Measurements from ENCODE around the gene MAP2K7.

The MAP2K7 gene

DNA sequence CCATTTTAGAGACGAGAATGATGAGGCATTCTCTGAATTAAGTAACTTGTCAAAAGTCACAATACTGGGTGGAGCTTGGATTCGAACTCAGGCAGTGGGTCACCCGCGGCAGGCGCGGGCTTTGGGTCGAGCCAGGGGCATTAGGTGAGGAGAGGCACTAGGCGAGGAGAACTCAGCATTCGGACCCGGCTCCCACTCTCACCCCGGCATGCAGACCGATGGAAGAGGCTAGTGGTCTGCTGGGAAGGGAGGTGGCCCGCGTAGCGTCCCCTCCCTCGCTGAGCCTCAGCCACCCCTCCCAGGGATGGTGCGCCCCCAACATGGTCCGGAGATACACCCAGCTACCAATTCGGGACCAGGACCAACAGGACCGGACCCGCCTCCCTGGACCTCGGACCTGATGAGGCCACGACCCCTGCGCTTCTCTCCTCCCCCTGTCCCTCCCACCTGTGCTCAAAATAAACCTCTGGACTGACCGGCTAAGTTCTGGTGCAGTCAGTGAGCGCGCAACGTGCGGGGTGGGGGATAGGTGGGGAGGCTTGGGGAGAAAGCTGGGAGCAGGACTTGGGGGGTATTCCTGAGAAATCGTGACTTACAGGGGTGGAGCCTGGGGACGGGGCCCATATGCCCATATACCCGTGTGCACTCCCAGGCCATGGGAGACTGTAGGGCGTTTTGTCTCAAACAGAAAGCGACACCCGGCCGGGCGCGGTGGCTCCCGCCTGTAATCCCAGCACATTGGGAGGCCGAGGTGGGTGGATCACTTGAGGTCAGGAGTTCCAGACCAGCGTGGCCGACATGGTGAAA, 15.1 kb downstream of the MAP2K7 start:
- DNase-seq (ENCODE audit: low spot score) (no peak), FAIRE-seq (no peak)

DNA sequence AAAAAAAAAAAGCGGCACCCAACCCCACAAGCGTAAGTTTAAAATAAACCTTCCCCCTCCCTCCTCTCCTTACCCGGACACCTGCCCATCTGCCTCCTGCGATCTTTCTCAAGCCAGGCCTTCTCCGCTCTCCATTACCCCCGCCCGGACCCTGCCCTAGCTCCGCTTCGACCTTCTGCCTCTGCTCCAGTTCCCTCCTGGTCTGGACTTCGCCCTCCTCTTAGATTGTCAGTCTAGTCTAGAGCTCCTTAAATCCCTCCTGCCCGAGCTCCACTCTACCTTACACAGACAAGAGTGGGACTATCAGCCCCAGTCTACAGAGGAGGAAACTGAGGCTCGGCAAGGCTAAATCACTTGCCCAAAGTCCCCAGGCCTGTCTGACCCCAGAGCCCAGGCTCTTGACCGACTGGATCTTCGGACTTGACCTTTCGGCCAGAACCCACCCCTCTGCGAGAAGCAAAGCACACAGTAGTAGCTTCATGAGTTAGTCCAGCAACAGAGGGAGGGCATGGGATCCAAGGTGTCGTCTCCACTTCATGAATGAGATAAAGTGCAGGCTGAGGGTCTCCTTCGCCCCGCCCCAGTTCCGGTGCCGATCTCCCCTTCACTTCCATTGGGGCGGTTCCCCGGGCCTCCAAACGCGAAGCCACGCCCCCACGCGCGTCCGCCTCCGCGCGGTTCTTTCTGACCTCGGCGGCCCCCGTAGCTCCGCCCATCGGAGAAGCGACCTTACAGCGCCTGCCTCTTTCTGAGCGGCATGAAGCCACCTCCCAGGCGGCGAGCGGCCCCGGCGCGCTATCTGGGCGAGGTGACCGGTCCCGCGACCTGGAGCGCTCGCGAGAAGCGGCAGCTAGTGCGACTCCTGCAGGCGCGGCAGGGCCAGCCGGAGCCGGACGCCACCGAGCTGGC, 16.2 kb downstream of the MAP2K7 start, which contains the start of gene SNAPC2:
TSS of gene SNAPC2 (plus strand) at position 729 of the 909 bp plus-strand sequence. CDS start at position 758, 29 bp downstream.
- peak; percentile 44 for FAIRE-seq
- peak; percentile 83 for DNase-seq (ENCODE audit: low spot score)

DNA sequence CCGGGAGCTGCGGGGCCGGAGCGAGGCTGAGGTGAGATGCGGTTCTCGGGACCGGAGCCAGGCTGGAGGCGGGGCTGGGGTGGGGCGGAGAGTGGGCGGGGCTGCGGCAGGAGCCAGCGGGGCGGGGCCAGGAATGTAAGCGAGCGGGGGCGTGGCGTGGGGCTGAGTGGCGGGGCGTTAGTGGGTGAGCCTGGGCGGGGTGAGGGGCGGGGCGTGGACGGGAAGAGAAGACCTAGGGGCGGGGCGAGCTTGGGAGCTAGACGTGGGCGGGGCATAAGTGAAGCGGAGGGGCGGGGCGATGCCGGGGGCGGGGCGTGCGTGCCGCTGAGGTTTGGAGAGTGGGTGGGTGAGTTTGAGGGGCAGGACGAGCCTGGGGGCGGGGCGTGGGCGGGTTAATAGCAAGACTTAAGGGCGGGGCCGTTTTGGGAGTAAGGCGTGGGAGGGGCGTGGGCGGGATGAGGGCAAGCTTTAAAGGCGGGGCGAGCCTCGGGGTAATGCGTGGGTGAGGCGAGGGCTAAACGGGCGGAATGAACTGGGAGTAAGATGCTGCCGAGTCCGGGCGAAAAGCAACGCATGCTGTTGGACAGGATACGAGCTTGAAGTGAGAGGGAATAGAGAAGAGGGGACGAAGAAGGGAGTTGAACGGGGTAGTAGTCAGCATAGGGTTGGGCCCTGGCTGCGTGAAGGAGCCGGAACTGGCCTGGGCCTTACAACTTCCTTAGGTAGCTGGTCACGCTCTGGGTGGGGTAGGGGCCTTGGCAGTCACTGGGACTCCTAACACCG, 17.0 kb downstream of the MAP2K7 start:
- DNase-seq (ENCODE audit: low spot score) (peak; percentile 90), FAIRE-seq (no peak)

DNA sequence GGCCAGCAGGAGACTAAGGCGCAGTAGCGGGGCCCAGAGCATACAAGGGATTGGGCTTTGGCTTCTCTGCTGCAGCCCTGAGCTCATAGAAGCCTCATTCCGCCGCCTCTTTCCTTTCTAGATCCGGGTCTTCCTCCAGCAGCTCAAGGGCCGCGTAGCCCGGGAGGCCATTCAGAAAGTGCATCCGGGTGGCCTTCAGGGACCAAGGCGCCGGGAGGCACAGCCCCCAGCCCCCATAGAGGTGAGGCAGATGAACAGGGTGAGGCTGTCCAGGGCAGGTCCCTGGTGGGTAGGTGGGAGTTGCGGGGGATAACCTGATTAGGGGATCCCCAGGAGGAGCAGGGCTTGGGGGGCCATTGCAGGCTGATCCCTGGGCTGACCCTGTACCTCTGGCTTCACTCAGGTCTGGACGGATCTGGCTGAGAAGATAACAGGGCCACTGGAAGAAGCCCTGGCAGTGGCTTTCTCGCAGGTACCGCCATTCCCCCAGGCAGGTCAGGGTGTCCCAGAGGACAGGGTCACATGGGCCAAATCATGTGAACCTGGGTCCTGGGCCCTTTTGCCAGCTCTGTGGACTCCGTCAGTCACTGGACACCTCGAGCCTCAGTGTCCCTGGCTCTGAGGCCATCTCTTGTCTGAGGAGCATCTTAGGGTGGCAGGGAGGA, 17.8 kb downstream of the MAP2K7 start:
- no peak for DNase-seq (ENCODE audit: low spot score)
- no peak for FAIRE-seq

DNA sequence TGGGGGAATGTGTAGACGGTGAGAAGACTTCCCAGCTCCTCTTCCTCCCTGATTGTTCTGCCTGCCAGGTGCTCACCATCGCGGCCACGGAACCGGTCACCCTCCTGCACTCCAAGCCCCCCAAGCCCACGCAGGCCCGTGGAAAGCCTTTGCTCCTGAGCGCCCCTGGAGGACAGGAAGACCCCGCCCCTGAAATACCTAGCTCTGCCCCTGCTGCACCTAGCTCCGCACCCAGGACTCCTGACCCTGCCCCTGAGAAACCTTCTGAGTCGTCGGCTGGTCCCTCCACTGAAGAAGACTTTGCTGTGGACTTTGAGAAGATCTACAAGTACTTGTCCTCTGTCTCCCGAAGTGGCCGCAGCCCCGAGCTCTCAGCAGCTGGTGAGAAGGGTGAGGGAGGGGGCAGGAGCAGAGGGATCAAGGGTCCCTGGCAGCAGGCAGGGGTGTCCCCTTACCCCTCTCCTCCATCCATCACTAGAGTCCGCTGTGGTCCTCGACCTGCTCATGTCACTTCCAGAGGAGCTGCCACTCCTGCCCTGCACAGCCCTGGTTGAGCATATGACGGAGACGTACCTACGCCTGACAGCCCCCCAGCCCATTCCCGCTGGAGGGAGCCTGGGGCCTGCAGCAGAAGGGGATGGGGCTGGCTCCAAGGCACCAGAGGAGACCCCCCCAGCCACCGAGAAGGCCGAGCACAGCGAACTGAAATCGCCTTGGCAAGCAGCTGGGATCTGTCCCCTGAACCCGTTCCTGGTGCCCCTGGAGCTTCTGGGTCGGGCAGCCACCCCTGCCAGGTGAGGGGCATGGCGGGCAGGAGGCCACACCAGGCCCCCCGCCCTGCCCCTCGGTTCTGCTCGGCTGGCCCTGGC, 18.5 kb downstream of the MAP2K7 start:
- no peak for FAIRE-seq
- DNase-seq (ENCODE audit: low spot score), result no peak

DNA sequence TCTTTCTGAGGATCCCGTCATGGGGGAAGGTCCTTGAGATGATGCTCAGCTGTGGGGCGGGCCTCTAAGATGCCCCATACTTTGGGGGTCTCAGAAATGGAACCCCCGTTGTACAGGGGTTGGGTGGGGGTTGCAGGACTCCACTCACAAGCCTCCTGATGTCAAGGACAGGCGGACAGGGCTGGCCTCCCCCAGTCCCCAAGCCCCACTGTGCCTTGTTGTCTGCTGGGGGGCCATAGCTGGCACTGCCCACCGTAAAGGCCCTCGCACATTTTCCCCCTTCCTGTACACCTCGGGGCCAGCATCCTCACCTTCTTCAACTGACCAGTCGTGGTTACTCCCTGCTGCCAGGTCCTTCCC, 19.1 kb downstream of the MAP2K7 start:
- no peak for DNase-seq (ENCODE audit: low spot score)
- FAIRE-seq, result no peak

DNA sequence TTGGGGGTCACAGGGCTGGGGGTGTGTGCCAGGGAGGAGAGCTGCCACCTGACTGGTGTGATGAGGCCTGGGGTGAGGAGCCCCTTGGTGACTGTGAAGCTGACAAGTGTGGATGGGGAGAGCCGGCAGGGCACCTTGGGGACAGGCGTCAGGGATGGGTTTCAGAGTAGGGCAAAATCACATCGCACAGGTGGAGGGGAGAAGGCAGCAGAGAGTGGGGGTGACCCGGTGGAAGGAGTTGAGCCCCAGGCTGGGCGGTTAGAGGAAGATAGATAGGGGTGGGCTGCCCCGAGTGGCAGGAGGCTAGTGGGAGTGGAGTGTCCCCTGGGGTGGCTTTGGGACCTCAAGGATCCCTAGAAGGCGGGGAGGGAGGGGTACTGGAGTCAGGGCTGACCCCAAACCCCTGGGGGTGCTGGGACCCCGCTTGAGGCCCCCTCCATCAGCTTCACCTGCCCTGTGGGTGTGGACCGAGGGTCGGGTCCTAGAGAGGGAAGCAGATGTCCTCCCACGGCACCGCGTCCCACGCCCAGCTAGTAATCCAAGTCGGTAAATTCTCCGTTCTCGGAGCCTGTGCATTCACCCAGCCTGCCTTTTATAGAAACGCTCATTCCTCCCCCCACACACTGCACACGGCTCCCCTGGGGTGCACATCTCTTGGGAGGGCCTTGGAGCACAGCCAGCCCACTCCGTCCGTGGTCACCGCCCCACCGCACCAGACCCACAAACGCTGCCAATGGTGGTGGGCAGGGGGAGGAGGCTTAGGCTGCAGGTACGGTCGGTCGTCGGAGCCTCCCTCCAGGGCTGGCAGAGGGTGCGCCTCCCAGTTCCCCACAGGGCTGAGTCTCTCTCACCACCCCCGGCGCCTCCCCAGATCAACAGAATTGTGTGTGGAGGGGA, 19.9 kb downstream of the MAP2K7 start:
- no peak for FAIRE-seq
- DNase-seq (ENCODE audit: low spot score), result no peak

DNA sequence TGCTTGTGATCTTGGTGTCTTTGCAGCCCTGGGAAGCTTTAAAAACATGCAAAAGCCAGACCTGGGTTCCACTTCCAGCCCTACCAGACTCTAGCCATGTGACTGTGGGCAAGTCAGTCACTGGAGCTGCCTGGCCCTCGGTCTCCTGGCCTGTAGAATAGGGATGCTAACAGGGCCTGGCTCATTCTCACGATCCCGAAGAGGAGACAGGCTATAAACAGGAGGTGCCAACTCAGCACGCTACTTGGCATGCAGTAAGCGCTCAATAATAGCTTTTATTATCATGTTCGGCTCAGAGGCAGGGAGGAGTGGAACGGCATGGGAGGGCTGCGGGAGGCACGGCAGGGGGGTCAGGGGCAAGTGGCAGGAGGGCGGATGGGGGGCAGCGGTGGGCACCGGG, 20.6 kb downstream of the MAP2K7 start:
- FAIRE-seq (no peak), DNase-seq (ENCODE audit: low spot score) (no peak)

DNA sequence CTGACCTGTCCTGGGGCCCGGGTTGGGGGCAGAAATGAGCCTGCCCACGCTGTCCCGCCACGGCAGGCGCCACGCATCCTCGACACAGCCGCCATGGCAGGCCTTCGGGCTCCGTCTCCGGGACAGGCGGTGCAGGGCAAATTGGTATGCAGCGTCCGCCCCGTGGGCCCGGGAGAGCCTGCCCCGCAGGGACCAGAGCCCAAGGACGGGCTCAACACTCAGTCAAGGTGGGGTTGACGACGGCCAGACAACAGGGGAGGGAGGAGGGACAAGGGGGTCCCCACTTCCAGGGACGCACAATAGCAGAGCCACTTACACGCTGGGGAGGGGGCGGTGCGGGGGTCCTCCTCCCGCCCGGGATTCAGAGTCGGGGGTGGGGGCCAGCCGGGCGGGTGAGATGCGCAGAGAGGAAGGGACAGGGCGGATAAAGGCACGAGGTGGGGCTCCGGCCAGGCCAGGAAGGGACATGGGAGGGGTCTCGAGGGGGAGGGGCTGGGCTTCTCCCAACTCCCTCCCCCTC, 21.0 kb downstream of the MAP2K7 start:
- DNase-seq (ENCODE audit: low spot score) (no peak), FAIRE-seq (no peak)

DNA sequence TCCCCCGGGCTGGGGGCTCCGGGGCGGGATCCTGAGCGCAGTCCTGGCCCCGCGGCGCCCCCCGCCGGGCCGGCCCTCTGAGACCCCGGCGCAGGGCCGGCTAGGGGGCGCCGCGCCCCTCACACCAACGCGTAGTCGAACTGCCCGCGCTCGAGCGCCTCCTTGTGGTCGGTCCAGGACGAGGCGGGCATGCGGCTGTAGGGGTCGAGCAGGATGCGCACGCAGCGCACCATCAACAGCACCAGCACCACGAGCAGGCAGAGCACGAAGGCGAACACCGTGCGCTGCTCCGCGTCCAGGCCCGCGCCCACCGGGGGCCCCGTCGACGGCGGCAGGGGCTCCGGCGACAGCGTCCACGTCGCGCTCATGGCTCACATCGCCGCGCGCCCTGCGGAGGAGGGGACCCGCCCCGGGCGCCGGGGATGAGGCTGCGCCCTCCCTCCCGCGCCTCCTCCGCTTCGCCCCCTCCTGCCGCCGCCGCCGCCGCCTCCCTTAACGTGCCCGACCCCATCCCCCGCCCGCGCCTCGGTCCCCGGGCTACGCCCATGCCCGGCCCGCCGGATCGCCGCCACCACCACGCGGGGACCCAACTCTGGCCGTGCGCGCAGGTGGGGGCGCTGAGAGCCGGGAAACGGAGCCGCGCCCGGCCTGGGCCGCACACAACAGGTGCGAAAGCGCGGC, 21.6 kb downstream of the MAP2K7 start:
- no peak for FAIRE-seq
- DNase-seq (ENCODE audit: low spot score), result peak; percentile 56

DNA sequence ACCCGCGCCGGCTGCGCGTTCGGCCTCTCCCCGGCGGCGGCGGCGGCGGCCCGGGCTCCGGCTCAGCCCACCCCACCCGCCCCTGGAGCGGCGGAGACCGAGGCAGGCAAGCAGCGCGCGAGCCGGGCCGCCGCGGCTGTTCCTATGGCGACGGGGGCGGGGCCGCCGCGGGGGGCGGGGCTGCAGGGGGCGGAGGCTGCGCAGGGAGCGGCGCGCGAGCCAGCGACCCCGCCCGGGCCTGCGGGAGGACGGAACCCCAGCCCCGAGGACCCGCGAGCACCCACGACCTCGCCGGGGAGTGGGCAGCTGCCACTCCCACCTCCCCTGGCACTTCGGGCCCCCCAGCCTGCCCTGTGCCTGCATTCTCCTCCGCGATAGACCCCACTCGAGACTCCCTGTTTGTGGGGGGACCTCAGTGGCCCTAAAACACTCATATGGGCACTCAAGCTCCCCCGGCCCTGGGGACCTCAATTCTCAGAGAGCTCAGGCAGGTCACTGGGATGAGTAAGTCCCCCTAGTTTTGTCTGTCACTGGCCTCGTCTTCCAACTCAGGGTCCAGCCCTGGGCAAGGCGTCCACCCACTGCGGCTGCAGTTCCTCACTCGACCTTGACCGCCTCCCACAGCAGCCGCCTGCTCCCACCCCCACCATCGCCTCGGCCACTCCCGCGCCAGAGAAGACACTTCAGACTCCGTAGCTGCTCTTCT, 22.5 kb downstream of the MAP2K7 start, which contains the start of gene CTXN1:
TSS of gene CTXN1 (minus strand) at position 115 of the 706 bp plus-strand sequence. CDS start 597 bp downstream, outside the sequence.
- FAIRE-seq (no peak), DNase-seq (ENCODE audit: low spot score) (peak; percentile 32)

DNA sequence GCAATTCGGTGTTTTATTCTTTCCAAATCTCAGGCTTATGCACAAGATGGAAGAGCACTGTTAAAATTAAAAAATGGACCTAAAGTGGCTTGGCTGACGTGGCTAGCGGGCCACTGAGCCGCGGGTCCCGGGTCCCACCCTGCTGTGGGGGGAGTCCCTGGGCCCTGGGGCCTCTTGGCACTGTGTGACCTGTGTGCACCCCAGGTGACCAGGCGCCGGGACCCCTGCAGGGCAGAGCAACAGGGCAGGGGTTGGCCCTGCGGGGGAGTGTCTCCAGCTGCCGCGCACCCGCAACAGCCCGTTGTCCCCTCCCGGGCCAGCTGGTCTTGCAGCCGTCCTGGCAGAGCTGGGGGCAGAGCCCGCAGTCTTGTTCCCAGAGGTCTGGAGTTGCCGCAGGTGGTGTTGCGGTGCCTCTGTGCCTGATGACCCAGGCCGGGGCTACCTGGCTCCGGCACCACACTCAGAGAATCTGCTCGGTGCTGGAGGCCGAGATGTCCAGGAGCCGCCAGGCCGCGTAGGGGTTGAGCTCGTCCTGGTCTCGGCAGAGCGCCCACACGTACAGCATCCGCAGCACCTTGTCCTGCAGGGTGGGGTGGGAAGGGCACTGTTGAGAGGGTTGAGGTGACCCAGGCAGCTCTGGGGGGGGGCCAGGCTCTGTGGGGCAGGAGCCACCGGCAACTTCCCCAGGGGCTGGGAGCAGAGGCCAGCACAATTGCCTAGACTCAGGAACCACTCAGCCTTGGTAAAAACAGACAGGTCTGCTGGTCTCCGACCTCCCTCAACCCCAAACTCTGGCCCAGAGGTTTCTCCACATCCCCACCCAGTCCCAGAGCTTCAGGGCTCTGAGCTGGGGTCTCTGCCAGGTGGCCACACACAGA, 23.3 kb downstream of the MAP2K7 start:
- FAIRE-seq (no peak), DNase-seq (ENCODE audit: low spot score) (no peak)

DNA sequence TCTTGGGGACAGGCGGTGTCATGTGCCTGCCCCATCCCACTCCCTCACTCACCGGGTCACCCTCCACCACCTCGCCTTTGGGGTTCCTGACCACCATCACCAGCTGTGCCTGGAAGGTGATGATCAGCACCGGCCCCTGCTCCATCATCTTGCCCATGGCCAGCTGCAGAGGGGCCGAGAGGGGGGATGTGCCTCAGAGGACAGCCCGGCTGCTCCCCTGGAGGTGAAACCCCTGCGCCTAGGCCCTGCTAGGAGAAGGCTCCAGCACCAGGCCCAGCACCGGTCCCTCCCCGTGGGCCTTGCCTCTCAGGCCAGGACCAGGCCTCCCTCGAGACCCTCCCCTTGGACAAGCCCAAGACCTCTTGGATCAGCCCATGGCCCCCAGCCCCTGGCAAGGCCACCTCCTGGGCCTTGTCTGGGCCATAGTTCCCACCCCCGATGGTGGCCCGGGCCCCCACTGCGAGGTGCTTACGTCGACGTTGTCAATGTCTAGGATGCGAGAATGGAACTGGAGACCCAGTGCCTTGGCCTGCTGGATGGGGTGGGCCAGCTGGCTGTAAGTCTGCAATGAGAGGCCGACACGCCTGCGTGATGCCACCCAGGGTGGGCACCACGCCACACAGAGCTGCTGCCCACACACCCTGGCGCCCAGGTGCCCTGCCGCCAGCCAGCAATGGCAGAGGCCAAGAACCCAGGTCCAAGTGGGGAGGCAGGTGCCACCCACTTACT, 24.1 kb downstream of the MAP2K7 start:
- DNase-seq (ENCODE audit: low spot score), result no peak
- FAIRE-seq, result no peak

DNA sequence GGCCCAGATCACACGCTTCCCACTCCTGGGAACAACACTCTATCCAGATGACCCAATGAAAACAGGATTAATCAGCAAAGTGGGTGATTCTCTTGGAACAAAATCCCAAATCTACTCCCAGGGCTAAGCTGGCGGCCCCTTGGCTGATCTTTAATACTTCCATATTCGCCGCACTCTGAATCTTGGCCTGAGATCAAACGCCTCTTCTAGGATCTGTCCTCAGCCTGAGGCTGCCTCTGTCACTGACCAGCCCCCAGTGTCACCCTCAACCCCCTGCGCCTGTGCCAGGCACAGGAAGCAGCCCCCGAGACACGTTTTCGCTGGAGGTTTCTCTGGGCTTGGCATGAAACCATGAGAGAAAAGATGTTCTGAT, 24.6 kb downstream of the MAP2K7 start:
- no peak for FAIRE-seq
- DNase-seq (ENCODE audit: low spot score), result no peak

DNA sequence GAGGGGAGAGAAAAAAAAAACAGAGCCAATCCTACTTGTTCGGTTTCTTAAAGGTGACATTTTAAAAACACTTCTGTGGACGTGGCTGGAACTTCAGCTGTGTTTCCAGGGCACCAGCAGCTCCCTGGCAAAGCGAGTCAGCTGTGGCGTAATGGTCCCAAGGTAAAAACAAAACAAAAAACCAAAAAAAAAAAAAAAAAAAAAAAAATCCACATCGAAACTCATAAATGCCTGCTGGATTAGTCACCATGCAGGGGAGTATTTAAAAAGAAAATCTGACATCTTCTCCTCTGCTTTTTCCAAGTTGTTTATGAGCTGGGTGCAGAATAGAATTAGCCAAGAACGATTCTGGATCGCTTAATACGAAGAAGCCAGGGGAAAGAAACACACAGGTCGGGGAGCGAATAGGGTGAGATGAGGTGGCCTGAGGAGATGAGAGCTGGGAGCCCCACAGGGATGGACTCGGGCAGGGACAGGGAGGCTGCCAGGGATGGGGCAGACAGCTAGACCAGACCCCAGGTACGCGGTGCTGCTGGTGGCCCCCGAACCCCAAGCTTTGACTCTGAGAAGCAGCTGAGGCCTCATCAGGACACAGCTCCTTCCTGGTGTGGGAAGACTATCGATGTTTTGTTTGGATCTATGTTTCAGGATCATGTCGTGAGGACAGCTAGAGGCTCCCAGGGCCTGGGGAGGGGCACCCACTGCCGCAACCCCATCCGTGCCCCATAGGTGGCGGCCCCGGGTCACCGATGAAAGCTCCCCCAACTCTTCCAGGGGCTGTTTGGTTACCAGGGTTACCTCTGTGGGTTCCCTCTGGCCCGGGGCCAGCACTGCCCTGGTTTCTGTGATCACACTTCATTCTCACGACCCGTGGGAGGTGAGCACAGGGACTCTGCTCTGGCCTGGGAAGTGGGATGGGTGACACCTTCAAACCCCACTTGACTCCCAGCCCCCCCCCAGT, 25.3 kb downstream of the MAP2K7 start:
- FAIRE-seq (peak; percentile 53), DNase-seq (ENCODE audit: low spot score) (peak; percentile 53)
